HG03432 (cell line): Measurements from ENCODE around the gene NWD2.
"Not testable (repeated sequence)": the region's sequence is repeated elsewhere in the genome, so short reads cannot be mapped to it uniquely, and the experiment has no call there.

Source experiments
- ATAC-seq: cut with Tn5 transposase; IDR thresholded peaks from one replicate; pipeline ENCODE4 v1.9.1; 2021; ENCODE audit warnings: mild to moderate bottlenecking, moderate library complexity; ENCODE audit not compliant: unreplicated experiment

NWD2 gene

DNA sequence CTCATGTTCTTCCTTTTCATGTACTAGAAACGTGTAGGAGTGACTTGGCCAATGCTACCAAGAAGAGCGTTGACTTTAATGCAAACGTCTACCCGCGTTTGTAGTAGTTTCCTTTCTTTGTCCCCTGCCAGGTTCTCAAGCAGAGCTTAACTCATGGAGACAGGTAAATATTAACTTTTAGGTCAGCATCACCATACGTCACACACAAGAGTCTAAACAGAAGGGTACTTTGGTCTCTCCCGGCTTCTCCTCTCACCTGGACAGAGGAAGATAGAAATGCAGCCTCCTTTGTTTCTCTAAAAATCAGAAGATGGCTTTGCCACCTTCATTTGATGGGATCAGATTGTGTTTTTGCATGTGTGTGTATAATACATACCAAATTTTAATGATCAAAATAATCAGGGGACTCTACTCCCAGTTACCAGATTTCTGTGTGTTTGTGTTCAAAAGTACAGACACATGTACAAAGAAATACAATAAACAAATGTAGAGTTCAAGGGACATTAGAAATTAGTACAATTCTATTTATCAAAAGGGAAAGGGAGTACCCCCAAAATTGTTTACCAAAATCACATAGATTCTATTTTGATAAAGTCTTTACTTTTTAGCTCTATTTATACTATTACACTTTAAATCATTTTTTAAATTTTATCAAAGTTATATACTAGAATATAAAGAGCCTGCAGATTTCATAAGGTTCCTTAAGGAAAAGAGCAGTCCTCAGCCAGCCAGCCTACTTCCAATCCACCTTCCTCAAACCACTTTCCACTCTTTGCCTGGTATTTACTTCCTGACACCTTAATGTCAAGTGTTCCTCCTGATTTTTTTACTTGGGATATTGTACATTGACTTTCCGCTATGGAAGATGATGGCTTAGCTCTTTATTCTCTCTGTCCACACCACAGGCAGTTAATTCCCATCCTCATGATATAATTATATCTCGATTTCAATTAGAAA lies 246.1 kb downstream of the NWD2 start:
- no peak for ATAC-seq

DNA sequence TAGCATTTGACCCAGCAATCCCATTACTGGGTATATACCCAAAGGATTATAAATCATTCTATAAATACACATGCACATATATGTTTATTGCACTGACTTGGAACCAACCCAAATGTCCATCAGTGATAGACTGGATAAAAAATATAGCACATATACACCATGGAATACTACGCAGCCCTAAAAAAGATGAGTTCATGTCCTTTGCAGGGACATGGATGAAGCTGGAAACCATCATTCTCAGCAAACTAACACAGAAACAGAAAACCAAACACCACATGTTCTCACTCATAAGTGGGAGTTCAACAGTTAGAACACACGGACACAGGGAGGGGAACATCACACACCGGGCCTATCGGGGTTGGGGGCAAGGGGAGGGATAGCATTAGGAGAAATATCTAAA lies 250.8 kb downstream of the NWD2 start:
- ATAC-seq, result not testable (repeated sequence)
